Measurements from ENCODE around the gene ECSIT.

GRCh38 chr19:11483366-11484111 is 45.4 kb downstream of the ECSIT start:
- no peak for TF ChIP-seq EP300 (IDR thresholded peaks at IDR 0.05)
- TF ChIP-seq CTCF (IDR thresholded peaks at IDR 0.05) = no peak

Measured in suprapubic skin (tissue), 3 donors.